GM12878 (cell line): ENCODE results near the gene HOXD10. TPM values are rescaled to one million over a fixed set of nuclear protein-coding genes. Genes with fewer than 3 reads are reported as not detected.

Experiments used
- ATAC-seq: fragments of 200-7000 bp; cut with Tn5 transposase; 3 replicates; pipeline ENCODE4 v1.9.1; 2020; ENCODE audit warnings: mild to moderate bottlenecking, moderate library complexity
- BruUV-seq: library from RNA; stranded (reverse); fragments of 400-500 nt; replicated peaks from 2 replicates; lab custom pipeline; 2021; lab: Mats Ljungman, UMichigan
- CTCF ChIA-PET: fragments of 300-600 bp; sonication (Branson Sonifier 250); formaldehyde crosslinking; extraction: SDS; loops from one replicate; lab custom pipeline; 2021; ENCODE audit warnings: inconsistent platforms; lab: Yijun Ruan, JAX
- POLR2A ChIA-PET: fragments of 350-600 bp; formaldehyde crosslinking; extraction: SDS; loops from one replicate; lab custom pipeline; 2021; ENCODE audit warnings: inconsistent platforms; lab: Charles Lee
- RAD21 ChIA-PET: fragments of 300-600 bp; sonication (Branson Sonifier 250); formaldehyde crosslinking; loops from one replicate; lab custom pipeline; 2023; ENCODE audit warnings: antibody characterized with exemption; ENCODE audit not compliant: unreplicated experiment; lab: Charles Lee
- SMC1A ChIA-PET: fragments of 300-600 bp; sonication (Branson Sonifier 250); formaldehyde crosslinking; loops from one replicate; lab custom pipeline; 2023; ENCODE audit not compliant: unreplicated experiment, uncharacterized antibody; lab: Charles Lee
- DNase-seq: peaks from one replicate; pipeline ENCODE4 v3.0.0-alpha.2; 2011; ENCODE audit warnings: low read depth, low spot score
- FAIRE-seq: peaks from 3 replicates; lab custom pipeline; 2011; peaks lifted over from hg19 to GRCh38; lab: Jason Lieb, UNC
- H2AFZ ChIP-seq: 2 replicates; pipeline ENCODE4 v1.6.0; 2011; ENCODE audit warnings: low read depth, low read length, control low read depth; ENCODE audit not compliant: control insufficient read depth
- H3K27ac ChIP-seq: 2 replicates; pipeline ENCODE4 v1.5.1; 2011; ENCODE audit warnings: control low read depth; ENCODE audit not compliant: control insufficient read depth, insufficient read depth
- H3K27me3 ChIP-seq, 2 experiments: replicated peaks in 1 of 2; 2 replicates each; pipeline versions ENCODE4 v1.6.0 to v1.6.1; 2011; ENCODE audit warnings: low read length in 1 of 2; ENCODE audit not compliant: control insufficient read depth in 2 of 2, insufficient read depth in 2 of 2
- H3K36me3 ChIP-seq, 2 experiments: 2 replicates each; pipeline ENCODE4 v1.5.1; 2011; ENCODE audit warnings: low read length in 1 of 2; ENCODE audit not compliant: control insufficient read depth in 2 of 2, insufficient read depth in 2 of 2
- H3K4me1 ChIP-seq: 2 replicates; pipeline ENCODE4 v1.6.1; 2011; ENCODE audit warnings: mild to moderate bottlenecking, low read length, moderate library complexity, mixed read lengths; ENCODE audit not compliant: control insufficient read depth, insufficient read depth
- H3K4me2 ChIP-seq: 2 replicates; pipeline ENCODE4 v1.6.0; 2011; ENCODE audit warnings: control low read depth; ENCODE audit not compliant: control insufficient read depth, insufficient read depth
- H3K4me3 ChIP-seq: fragments of 200-600 bp; sonication (generic); 2 replicates; pipeline ENCODE4 v1.5.1; 2016
- H3K79me2 ChIP-seq: 2 replicates; pipeline ENCODE4 v1.6.0; 2011; ENCODE audit warnings: low read length; ENCODE audit not compliant: control insufficient read depth, insufficient read depth
- H3K9ac ChIP-seq: 2 replicates; pipeline ENCODE4 v1.8.0; 2011; ENCODE audit warnings: low read length, control low read depth, mixed read lengths; ENCODE audit not compliant: control insufficient read depth, insufficient read depth
- H3K9me3 ChIP-seq: replicated peaks from 3 replicates; pipeline ENCODE4 v1.5.1; 2011; ENCODE audit warnings: mild to moderate bottlenecking, low read length; ENCODE audit not compliant: control insufficient read depth, insufficient read depth
- H4K20me1 ChIP-seq: 2 replicates; pipeline ENCODE4 v1.6.0; 2011; ENCODE audit not compliant: control insufficient read depth, insufficient read depth
- ASH2L ChIP-seq: fragments of 300-600, 200-600 bp; sonication (generic); IDR thresholded peaks from 2 replicates; pipeline ENCODE4 v1.6.1; 2017; ENCODE audit warnings: low read depth, mild to moderate bottlenecking, borderline replicate concordance
- FOS ChIP-seq: IDR thresholded peaks from 3 replicates; pipeline ENCODE4 v1.6.1; 2011; ENCODE audit warnings: borderline replicate concordance; ENCODE audit not compliant: insufficient read length; ENCODE audit errors: extremely low read depth
- HSF1 ChIP-seq: fragments of 150-350 bp; IDR thresholded peaks from 2 replicates; pipeline ENCODE4 v1.6.1; 2014; ENCODE audit warnings: mild to moderate bottlenecking, low read depth, low read length
- NFXL1 ChIP-seq: fragments of 450-650 bp; IDR thresholded peaks from 2 replicates; pipeline ENCODE4 v1.6.1; 2017; ENCODE audit warnings: antibody characterized with exemption, mild to moderate bottlenecking, borderline replicate concordance
- NR2C1 ChIP-seq: fragments of 450-650 bp; IDR thresholded peaks from 2 replicates; pipeline ENCODE4 v1.6.1; 2017; ENCODE audit warnings: antibody characterized with exemption, mild to moderate bottlenecking, moderate library complexity
- SUPT20H ChIP-seq: IDR thresholded peaks from 2 replicates; pipeline ENCODE4 v1.6.1; 2011; ENCODE audit warnings: low read depth, mild to moderate bottlenecking, low read length, moderate library complexity, borderline replicate concordance; ENCODE audit not compliant: control insufficient read depth
- TCF12 ChIP-seq: IDR thresholded peaks from 2 replicates; pipeline ENCODE4 v1.6.1; 2011; ENCODE audit warnings: low read depth, mild to moderate bottlenecking, low read length
- WGBS: methylation state at CpG from one replicate; pipeline ENCODE4 v1.1.6; 2016; ENCODE audit warnings: low lambda C conversion rate; ENCODE audit not compliant: insufficient replicate concordance, insufficient coverage; ENCODE audit errors: missing lambda C conversion rate; 5-methylcytosine and 5-hydroxymethylcytosine counted together
- in situ Hi-C: fragments of 300-500 bp; cut with MboI; formaldehyde crosslinking; loops from 9 replicates; pipeline ENCODE4 v1.14.3; 2018; ENCODE audit warnings: mixed read lengths
- intact Hi-C: fragments of 100-400 bp; cut with micrococcal nuclease; formaldehyde crosslinking; loops from one replicate; pipeline ENCODE4 v1.14.2; 2022; ENCODE audit not compliant: unreplicated experiment
- polyA plus RNA-seq, 11 experiments: library from polyadenylated mRNA; depleted of rRNA in 4 of 11; unstranded in 6 of 11; stranded (reverse) in 5 of 11; fragments of >200 nt; fragmentation: Nextera tagmentation in 4 of 11; fragmentation: Illumina TruSeq in 1 of 11; extraction: Ambion mirVana in 4 of 11; extraction: Trizol in 1 of 11; gene quantifications; 1 replicate in 1 of 11; 2 replicates in 10 of 11; pipeline versions ENCODE4 v1.2.1 to v1.2.3, GENCODE V29; 2011 to 2016; ENCODE audit warnings: inconsistent platforms in 2 of 11, missing spikeins in 2 of 11, low read depth in 1 of 11
- total RNA-seq, 4 experiments: library from RNA; depleted of rRNA in 3 of 4; stranded (reverse); fragments of >200 nt in 3 of 4; fragmentation: Illumina TruSeq in 1 of 4; extraction: Trizol in 1 of 4; gene quantifications; 2 replicates each; pipeline versions ENCODE4 v1.2.1 to v1.2.3, GENCODE V29; 2013 to 2021
- TF ChIP-seq, protein P1 (sequence below): fragments of 450-650 bp; IDR thresholded peaks from 2 replicates; pipeline ENCODE4 v1.6.1; 2017; ENCODE audit warnings: mild to moderate bottlenecking, moderate library complexity
- TF ChIP-seq, protein P2 (sequence below): IDR thresholded peaks from 2 replicates; pipeline ENCODE4 v1.6.1; 2012; ENCODE audit warnings: low read depth, low read length, improper control_type of control experiment
- TF ChIP-seq, protein P3 (sequence below): IDR thresholded peaks from 2 replicates; pipeline ENCODE4 v1.6.1; 2011; ENCODE audit warnings: low read depth, mild to moderate bottlenecking, low read length, moderate library complexity, borderline replicate concordance; ENCODE audit errors: extremely low read depth
- TF ChIP-seq, protein P4 (sequence below): fragments of 450-650 bp; formaldehyde crosslinking; IDR thresholded peaks from 2 replicates; pipeline ENCODE4 v1.5.0; 2022; ENCODE audit warnings: mild to moderate bottlenecking, missing genetic modification characterization

Gene HOXD10
- total and polyA plus RNA-seq, 10 of the 15 experiments (the other 5 are each of a cell fraction or from before 2014, with no cell fraction given), result not detected

DNA sequence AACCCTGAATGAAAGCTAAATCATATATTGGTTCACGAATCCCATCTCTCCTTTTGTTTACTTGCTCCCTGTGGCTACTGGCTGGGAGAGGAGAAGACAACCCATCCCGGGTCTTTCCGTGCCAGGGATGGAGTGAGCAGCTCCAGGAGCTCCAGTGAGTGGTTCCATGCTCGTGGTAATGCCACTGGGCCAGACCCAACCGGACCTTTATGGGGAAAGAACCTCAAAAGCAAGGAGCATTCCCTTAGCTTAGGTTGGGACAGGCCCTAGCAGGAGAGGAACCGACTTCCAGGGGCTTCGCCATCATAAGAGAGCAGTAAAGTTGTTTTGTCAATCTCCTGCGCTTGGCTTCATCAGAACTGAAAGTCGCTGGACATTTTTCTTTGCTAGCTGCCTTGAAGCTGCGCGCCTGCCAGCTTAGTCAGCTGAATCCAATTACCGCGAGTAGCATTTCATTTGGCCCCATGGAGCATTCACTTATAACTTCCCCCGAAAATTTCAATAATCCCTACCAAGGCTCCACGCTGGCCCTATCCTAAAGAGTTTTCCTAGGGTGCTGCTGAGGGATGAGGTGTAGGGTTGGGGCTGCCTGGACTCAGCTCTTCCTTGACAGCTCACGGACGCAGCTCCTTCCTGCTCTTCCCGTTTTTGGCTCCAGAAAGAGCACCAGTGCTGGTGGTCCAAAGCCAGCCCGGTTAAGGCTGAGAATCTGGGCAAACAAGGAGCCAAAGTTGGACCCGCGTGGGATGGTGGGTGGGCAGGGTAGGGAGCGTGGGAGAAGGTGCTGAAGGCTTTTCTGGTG is 45.4 kb downstream of the HOXD10 start:
- Histone ChIP-seq H3K27me3 (peaks cover 19 to 34% of the 10 kb centered on the region in 2 experiments), H4K20me1 (no peaks in the 10 kb centered on the region), H3K27ac (no peak overlapping the region), H3K36me3 (no peaks in the 10 kb centered on the region), H3K4me1 (no peaks in the 10 kb centered on the region), H3K9me3 (peaks cover 2% of the 10 kb centered on the region; the same call in 2 of the 3 replicates), H3K4me2 (no peak overlapping the region), H3K4me3 (no peak overlapping the region), H3K9ac (no peak overlapping the region), H2AFZ (no peak overlapping the region), H3K79me2 (no peaks in the 10 kb centered on the region)
- intact Hi-C loops (no loop called here), in situ Hi-C loops (no loop called here)
- DNase-seq, result no peak
- no peak for ATAC-seq
- WGBS, result 27% methylated on average over 21 of the region's 22 CpGs
- BruUV-seq, result no TSS peak
- ChIA-PET CTCF (interaction anchor here (0.6 to 0.9 kb wide), 3 partner anchors 21 to 477 kb away, joined by 3 to 4 read pairs (median 3); no protein-coding TSS in a partner anchor), SMC1A (interaction anchor here (0.8 to 1.0 kb wide), 2 partner anchors 394 to 489 kb away, joined by 3 read pairs; no protein-coding TSS in a partner anchor), RAD21 (interaction anchor here (1.2 kb wide), 1 partner anchor 11 kb away, joined by 4 read pairs; no protein-coding TSS in a partner anchor), POLR2A (no interaction called here)
- FAIRE-seq, result no peak
- TF ChIP-seq NR2C1 (no peak), TCF12 (no peak), FOS (no peak), NFXL1 (no peak), ASH2L (no peak), SUPT20H (no peak), HSF1 (no peak)
- TF ChIP-seq, protein P1, sequence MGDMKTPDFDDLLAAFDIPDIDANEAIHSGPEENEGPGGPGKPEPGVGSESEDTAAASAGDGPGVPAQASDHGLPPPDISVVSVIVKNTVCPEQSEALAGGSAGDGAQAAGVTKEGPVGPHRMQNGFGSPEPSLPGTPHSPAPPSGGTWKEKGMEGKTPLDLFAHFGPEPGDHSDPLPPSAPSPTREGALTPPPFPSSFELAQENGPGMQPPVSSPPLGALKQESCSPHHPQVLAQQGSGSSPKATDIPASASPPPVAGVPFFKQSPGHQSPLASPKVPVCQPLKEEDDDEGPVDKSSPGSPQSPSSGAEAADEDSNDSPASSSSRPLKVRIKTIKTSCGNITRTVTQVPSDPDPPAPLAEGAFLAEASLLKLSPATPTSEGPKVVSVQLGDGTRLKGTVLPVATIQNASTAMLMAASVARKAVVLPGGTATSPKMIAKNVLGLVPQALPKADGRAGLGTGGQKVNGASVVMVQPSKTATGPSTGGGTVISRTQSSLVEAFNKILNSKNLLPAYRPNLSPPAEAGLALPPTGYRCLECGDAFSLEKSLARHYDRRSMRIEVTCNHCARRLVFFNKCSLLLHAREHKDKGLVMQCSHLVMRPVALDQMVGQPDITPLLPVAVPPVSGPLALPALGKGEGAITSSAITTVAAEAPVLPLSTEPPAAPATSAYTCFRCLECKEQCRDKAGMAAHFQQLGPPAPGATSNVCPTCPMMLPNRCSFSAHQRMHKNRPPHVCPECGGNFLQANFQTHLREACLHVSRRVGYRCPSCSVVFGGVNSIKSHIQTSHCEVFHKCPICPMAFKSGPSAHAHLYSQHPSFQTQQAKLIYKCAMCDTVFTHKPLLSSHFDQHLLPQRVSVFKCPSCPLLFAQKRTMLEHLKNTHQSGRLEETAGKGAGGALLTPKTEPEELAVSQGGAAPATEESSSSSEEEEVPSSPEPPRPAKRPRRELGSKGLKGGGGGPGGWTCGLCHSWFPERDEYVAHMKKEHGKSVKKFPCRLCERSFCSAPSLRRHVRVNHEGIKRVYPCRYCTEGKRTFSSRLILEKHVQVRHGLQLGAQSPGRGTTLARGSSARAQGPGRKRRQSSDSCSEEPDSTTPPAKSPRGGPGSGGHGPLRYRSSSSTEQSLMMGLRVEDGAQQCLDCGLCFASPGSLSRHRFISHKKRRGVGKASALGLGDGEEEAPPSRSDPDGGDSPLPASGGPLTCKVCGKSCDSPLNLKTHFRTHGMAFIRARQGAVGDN, result no peak
- TF ChIP-seq, protein P2, sequence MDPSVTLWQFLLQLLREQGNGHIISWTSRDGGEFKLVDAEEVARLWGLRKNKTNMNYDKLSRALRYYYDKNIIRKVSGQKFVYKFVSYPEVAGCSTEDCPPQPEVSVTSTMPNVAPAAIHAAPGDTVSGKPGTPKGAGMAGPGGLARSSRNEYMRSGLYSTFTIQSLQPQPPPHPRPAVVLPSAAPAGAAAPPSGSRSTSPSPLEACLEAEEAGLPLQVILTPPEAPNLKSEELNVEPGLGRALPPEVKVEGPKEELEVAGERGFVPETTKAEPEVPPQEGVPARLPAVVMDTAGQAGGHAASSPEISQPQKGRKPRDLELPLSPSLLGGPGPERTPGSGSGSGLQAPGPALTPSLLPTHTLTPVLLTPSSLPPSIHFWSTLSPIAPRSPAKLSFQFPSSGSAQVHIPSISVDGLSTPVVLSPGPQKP, result no peak
- TF ChIP-seq, protein P3, sequence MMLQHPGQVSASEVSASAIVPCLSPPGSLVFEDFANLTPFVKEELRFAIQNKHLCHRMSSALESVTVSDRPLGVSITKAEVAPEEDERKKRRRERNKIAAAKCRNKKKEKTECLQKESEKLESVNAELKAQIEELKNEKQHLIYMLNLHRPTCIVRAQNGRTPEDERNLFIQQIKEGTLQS, result no peak
- TF ChIP-seq, protein P4, sequence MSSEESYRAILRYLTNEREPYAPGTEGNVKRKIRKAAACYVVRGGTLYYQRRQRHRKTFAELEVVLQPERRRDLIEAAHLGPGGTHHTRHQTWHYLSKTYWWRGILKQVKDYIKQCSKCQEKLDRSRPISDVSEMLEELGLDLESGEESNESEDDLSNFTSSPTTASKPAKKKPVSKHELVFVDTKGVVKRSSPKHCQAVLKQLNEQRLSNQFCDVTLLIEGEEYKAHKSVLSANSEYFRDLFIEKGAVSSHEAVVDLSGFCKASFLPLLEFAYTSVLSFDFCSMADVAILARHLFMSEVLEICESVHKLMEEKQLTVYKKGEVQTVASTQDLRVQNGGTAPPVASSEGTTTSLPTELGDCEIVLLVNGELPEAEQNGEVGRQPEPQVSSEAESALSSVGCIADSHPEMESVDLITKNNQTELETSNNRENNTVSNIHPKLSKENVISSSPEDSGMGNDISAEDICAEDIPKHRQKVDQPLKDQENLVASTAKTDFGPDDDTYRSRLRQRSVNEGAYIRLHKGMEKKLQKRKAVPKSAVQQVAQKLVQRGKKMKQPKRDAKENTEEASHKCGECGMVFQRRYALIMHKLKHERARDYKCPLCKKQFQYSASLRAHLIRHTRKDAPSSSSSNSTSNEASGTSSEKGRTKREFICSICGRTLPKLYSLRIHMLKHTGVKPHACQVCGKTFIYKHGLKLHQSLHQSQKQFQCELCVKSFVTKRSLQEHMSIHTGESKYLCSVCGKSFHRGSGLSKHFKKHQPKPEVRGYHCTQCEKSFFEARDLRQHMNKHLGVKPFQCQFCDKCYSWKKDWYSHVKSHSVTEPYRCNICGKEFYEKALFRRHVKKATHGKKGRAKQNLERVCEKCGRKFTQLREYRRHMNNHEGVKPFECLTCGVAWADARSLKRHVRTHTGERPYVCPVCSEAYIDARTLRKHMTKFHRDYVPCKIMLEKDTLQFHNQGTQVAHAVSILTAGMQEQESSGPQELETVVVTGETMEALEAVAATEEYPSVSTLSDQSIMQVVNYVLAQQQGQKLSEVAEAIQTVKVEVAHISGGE (CRISPR knock-in tag), result no peak
